CD4-positive, alpha-beta T cell (primary cell): ENCODE data around the gene GRM8. TPM values are rescaled to one million over a fixed set of nuclear protein-coding genes. Genes with fewer than 3 reads are reported as not detected.

Source experiments
- ATAC-seq: fragments of 200-7000 bp; cut with Tn5 transposase; one replicate; pipeline ENCODE4 v1.10.0; 2022; ENCODE audit warnings: mild to moderate bottlenecking; ENCODE audit not compliant: poor library complexity
- CTCF ChIA-PET: fragments of 350-600 bp; sonication (Branson Sonifier 250); formaldehyde crosslinking; loops from one replicate; lab custom pipeline; 2021; ENCODE audit warnings: antibody characterized with exemption, inconsistent platforms; lab: Charles Lee
- POLR2A ChIA-PET: fragments of 350-600 bp; sonication (Branson Sonifier 250); formaldehyde crosslinking; loops from one replicate; lab custom pipeline; 2021; ENCODE audit warnings: antibody characterized with exemption, inconsistent platforms; lab: Charles Lee
- DNase-seq, 14 experiments: peaks; one replicate each; pipeline ENCODE4 v3.0.0-alpha.2; 2013 to 2020; ENCODE audit warnings: mixed read lengths in 2 of 14
- H3K27ac ChIP-seq, 2 donors: one replicate each; pipeline versions ENCODE4 v1.5.1 to v1.7.0; 2013; ENCODE audit warnings: low read length in 2 of 2, low read depth in 1 of 2, mild to moderate bottlenecking in 1 of 2
- H3K27me3 ChIP-seq, 2 experiments: 1 replicate in 1 of 2; 2 replicates in 1 of 2; pipeline versions ENCODE4 v1.6.1 to v1.7.0; 2013; ENCODE audit warnings: low read length in 2 of 2, control low read depth in 1 of 2, mild to moderate bottlenecking in 1 of 2, moderate library complexity in 1 of 2; ENCODE audit not compliant: insufficient read depth in 2 of 2, control insufficient read depth in 1 of 2
- H3K36me3 ChIP-seq: one replicate; pipeline ENCODE4 v1.6.1; 2013; ENCODE audit warnings: low read length, control low read depth; ENCODE audit not compliant: insufficient read depth
- H3K4me1 ChIP-seq: one replicate; pipeline ENCODE4 v1.6.1; 2013; ENCODE audit warnings: low read length, control low read depth; ENCODE audit not compliant: insufficient read depth
- H3K4me3 ChIP-seq: one replicate; pipeline ENCODE4 v1.5.1; 2013; ENCODE audit warnings: mild to moderate bottlenecking, low read length, moderate library complexity
- H3K9me3 ChIP-seq, 2 experiments: 1 replicate in 1 of 2; 2 replicates in 1 of 2; pipeline versions ENCODE4 v1.6.1 to v1.7.0; 2013; ENCODE audit warnings: low read length in 2 of 2, mild to moderate bottlenecking in 2 of 2, control low read depth in 1 of 2, moderate library complexity in 1 of 2; ENCODE audit not compliant: control insufficient read depth in 1 of 2, insufficient read depth in 1 of 2
- H3K27ac Mint-ChIP-seq: one replicate; pipeline ENCODE4 v1.8.0; 2020; ENCODE audit warnings: mixed read lengths
- H3K27me3 Mint-ChIP-seq: one replicate; pipeline ENCODE4 v1.8.0; 2021; ENCODE audit warnings: mixed read lengths
- H3K36me3 Mint-ChIP-seq: one replicate; pipeline ENCODE4 v1.8.0; 2021; ENCODE audit warnings: low read depth, mixed read lengths
- H3K4me1 Mint-ChIP-seq: one replicate; pipeline ENCODE4 v1.8.0; 2021; ENCODE audit warnings: low read depth, mixed read lengths
- H3K4me3 Mint-ChIP-seq: one replicate; pipeline ENCODE4 v1.8.0; 2020; ENCODE audit warnings: mild to moderate bottlenecking, mixed read lengths
- H3K9me3 Mint-ChIP-seq: one replicate; pipeline ENCODE4 v1.8.0; 2020; ENCODE audit warnings: mixed read lengths
- intact Hi-C, 2 experiments: fragments of 100-400 bp; cut with DNase I in 1 of 2; cut with micrococcal nuclease in 1 of 2; formaldehyde crosslinking; loops; one replicate each; pipeline versions ENCODE4 v1.15.1 to v1.9.0; 2023 to 2025; cut with DNase I, micrococcal nuclease
- total RNA-seq, 174 experiments: library from RNA in 2 of 174; stranded (reverse) in 2 of 174; gene quantifications; one replicate each; pipeline ENCODE4 v1.2.3 and lab custom pipeline; 2021 to 2026
- TF ChIP-seq, protein P1 (sequence below): fragments of 200-600 bp; IDR thresholded peaks from one replicate; pipeline ENCODE4 v1.8.0; 2022; ENCODE audit warnings: antibody characterized with exemption, mild to moderate bottlenecking

Gene GRM8
- total RNA-seq, 2 experiments from 2014 or later: not detected

DNA sequence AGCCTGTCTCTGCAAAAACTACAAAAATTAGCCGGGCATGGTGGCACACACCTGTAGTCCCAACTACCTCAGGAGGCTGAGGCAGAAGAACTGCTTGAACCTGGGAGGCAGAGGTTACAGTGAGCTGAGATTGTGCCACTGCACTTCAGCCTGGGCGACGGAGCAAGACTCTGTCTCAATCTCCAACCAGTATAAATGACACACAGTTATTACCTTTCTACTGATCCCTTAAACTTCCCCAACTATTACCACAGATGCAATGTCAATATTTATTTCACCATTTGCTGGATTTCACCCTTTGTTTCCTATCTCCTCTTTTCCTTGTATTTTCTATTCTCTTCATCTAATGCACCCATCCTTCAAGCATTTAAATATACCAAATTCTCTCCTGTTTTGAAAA is 431.8 kb downstream of the GRM8 start:
- intact Hi-C loops: no loop called here
- no peaks in the 10 kb centered on the region for H3K4me1 Mint-ChIP-seq
- H3K27ac Mint-ChIP-seq: no peak overlapping the region
- H3K27me3 Mint-ChIP-seq: peaks cover 9% of the 10 kb centered on the region
- H3K36me3 ChIP-seq: no peaks in the 10 kb centered on the region
- H3K36me3 Mint-ChIP-seq: no peaks in the 10 kb centered on the region
- H3K9me3 ChIP-seq: no peaks in the 10 kb centered on the region
- ATAC-seq: no peak
- H3K4me3 ChIP-seq: no peak overlapping the region
- no peak overlapping the region for H3K4me3 Mint-ChIP-seq
- H3K4me1 ChIP-seq: no peaks in the 10 kb centered on the region
- H3K27me3 ChIP-seq: no peaks in the 10 kb centered on the region
- H3K9me3 Mint-ChIP-seq: peaks cover 2% of the 10 kb centered on the region
- ChIA-PET POLR2A (no interaction called here), CTCF (no interaction called here)
- H3K27ac ChIP-seq: no peak overlapping the region
- no peak for DNase-seq
- TF ChIP-seq, protein P1, sequence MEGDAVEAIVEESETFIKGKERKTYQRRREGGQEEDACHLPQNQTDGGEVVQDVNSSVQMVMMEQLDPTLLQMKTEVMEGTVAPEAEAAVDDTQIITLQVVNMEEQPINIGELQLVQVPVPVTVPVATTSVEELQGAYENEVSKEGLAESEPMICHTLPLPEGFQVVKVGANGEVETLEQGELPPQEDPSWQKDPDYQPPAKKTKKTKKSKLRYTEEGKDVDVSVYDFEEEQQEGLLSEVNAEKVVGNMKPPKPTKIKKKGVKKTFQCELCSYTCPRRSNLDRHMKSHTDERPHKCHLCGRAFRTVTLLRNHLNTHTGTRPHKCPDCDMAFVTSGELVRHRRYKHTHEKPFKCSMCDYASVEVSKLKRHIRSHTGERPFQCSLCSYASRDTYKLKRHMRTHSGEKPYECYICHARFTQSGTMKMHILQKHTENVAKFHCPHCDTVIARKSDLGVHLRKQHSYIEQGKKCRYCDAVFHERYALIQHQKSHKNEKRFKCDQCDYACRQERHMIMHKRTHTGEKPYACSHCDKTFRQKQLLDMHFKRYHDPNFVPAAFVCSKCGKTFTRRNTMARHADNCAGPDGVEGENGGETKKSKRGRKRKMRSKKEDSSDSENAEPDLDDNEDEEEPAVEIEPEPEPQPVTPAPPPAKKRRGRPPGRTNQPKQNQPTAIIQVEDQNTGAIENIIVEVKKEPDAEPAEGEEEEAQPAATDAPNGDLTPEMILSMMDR: no peak

- intact Hi-C loops: no loop called here
- Mint-ChIP-seq H3K36me3 (no peaks in the 10 kb centered on the region), H3K27ac (no peak overlapping the region), H3K9me3 (no peaks in the 10 kb centered on the region), H3K4me1 (no peaks in the 10 kb centered on the region), H3K27me3 (peaks cover 9% of the 10 kb centered on the region), H3K4me3 (no peak overlapping the region)
- CTCF ChIA-PET: no interaction called here
- no peaks in the 10 kb centered on the region for H3K36me3 ChIP-seq
- ATAC-seq (no peak), DNase-seq (no peak)
- H3K4me3 ChIP-seq: no peak overlapping the region
- H3K27me3 ChIP-seq: no peaks in the 10 kb centered on the region
- TF ChIP-seq, protein P1: no peak
- H3K27ac ChIP-seq: no peak overlapping the region
- no peaks in the 10 kb centered on the region for H3K9me3 ChIP-seq
- H3K4me1 ChIP-seq: no peaks in the 10 kb centered on the region
- POLR2A ChIA-PET: interaction anchor here (0.8 kb wide), 1 partner anchor 27 kb away, joined by 3 read pairs; no protein-coding TSS in a partner anchor
Measured at GRCh38 chr7:126819197-126819484, 433.6 kb downstream of the GRM8 start.

DNA sequence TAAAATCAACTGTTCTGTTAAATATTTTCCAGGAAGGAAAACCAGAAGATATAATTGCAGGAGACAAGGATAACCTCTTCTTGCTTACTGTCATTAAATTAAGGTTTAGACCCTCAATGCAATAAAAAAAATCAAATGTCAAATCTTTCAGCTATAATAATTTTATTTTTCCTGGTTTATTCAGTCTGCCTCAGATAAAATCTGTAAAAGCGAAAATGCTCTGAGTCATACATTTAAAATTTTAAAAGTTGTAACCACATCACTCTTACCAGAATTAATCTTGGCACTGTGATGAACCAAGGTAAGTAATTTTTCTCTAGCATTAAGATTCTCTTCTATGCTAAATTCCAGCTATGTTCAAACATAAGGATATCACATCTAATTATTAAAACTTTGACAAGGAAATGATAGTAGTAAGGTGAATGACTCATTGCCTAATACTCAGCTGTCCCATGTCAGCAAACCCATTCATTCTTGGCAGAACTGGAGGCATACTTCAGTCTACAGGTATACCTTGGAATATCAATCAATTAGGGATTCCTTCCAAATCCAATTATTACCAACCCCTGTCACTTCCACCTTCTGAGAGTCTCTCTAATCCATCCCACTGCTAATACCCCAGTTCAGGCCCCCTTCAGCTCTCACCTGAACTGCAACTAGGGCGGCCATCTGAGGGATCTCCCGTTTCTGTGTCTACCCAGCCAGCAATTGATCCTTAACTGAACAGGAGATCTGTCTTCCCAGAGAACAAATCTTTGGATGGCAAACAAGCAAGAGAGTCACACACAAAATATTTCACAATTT is 434.1 kb downstream of the GRM8 start:
- Mint-ChIP-seq H3K27me3 (peaks cover 9% of the 10 kb centered on the region), H3K36me3 (no peaks in the 10 kb centered on the region), H3K27ac (no peak overlapping the region), H3K4me3 (no peak overlapping the region), H3K9me3 (no peaks in the 10 kb centered on the region), H3K4me1 (no peaks in the 10 kb centered on the region)
- no peak for DNase-seq
- no peaks in the 10 kb centered on the region for H3K9me3 ChIP-seq
- POLR2A ChIA-PET: interaction anchor here (0.8 kb wide), 1 partner anchor 28 kb away, joined by 3 read pairs; no protein-coding TSS in a partner anchor
- no peaks in the 10 kb centered on the region for H3K36me3 ChIP-seq
- no peak for ATAC-seq
- no peak overlapping the region for H3K27ac ChIP-seq
- CTCF ChIA-PET: no interaction called here
- no peaks in the 10 kb centered on the region for H3K27me3 ChIP-seq
- TF ChIP-seq, protein P1: no peak
- no peak overlapping the region for H3K4me3 ChIP-seq
- intact Hi-C loops: no loop called here
- H3K4me1 ChIP-seq: no peaks in the 10 kb centered on the region
